ENCODE measurements around the gene MAFB.

GRCh38 chr20:40698744-40699143 is 9.7 kb upstream of the MAFB start:
- TF ChIP-seq POLR2AphosphoS5 (IDR thresholded peaks at IDR 0.05) = no peak
- no peak for TF ChIP-seq CTCF (IDR thresholded peaks at IDR 0.05)
